Lower leg skin (tissue), 3 donors: ENCODE measurements around the gene PTPN7.

Source experiments
- CTCF ChIP-seq, 3 donors: fragments of 450-650 bp; IDR thresholded peaks; one replicate each; pipeline ENCODE4 v1.5.1; 2016; ENCODE audit warnings: antibody characterized with exemption in 3 of 3, mild to moderate bottlenecking in 3 of 3, moderate library complexity in 2 of 3
- POLR2A ChIP-seq, 2 donors: fragments of 450-650 bp; IDR thresholded peaks; one replicate each; pipeline ENCODE4 v1.6.1; 2016 to 2017; ENCODE audit warnings: antibody characterized with exemption in 2 of 2, mild to moderate bottlenecking in 1 of 2, moderate library complexity in 1 of 2

GRCh38 chr1:202171292-202172014 is 11.1 kb upstream of the PTPN7 start:
- no peak for TF ChIP-seq CTCF (IDR thresholded peaks at IDR 0.05)
- no peak for TF ChIP-seq POLR2A (IDR thresholded peaks at IDR 0.05)
